LNCAP (cell line): ENCODE measurements around the gene HESX1.

Source experiments
- CTCF ChIP-seq: fragments of 450-650 bp; IDR thresholded peaks from 2 replicates; pipeline ENCODE4 v1.5.1; 2017; ENCODE audit warnings: mild to moderate bottlenecking

Gene HESX1

GRCh38 chr3:57226176-57226575 lies 26.4 kb upstream of the HESX1 start:
- no peak for TF ChIP-seq CTCF

- TF ChIP-seq CTCF, result no peak
Measured at GRCh38 chr3:57224856-57225255, 25.1 kb upstream of the HESX1 start.

- TF ChIP-seq CTCF, result peak; percentile 78
Measured at GRCh38 chr3:57221883-57222282, 22.1 kb upstream of the HESX1 start.

GRCh38 chr3:57206423-57206822 lies 6.6 kb upstream of the HESX1 start:
- TF ChIP-seq CTCF, result no peak

GRCh38 chr3:57194641-57195040 lies 5.1 kb downstream of the HESX1 start:
- no peak for TF ChIP-seq CTCF

GRCh38 chr3:57192028-57192427 lies 7.8 kb downstream of the HESX1 start:
- TF ChIP-seq CTCF, result no peak

- no peak for TF ChIP-seq CTCF
Measured at GRCh38 chr3:57184526-57184925, 15.3 kb downstream of the HESX1 start.

- TF ChIP-seq CTCF, result peak; percentile 50; the same call in 1 of the 2 replicates
Measured at GRCh38 chr3:57179580-57180410, 20.0 kb downstream of the HESX1 start.
